ENCODE measurements around the gene ERP44.

The ERP44 gene

DNA sequence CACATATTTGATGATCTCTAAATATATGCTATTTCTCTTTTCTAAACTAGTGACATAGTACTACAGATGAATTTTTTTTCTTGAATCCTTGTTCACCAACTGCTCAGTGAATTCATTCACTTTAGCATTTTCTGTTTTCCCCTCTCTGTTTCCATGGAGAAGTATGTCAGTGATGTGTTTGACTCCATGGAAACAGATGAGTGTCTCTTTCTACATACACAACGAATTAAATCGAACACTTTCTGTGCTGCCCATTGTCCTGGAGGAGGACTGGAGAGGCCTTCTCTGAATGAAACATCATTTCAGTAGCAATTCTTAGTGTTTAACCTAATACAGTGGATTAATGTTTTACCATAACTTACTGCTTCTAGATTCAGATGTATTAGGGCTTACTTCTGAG is 9.8 kb upstream of the ERP44 start:
- H2AFZ ChIP-seq: no peak overlapping the region
- no peak overlapping the region for H3K4me3 ChIP-seq (ENCODE audit: low read depth, low read length)
- H3K9me3 ChIP-seq (ENCODE audit: control insufficient read depth, low read length): no peaks in the 10 kb centered on the region
- H3K27ac ChIP-seq: no peak overlapping the region
- H3K36me3 ChIP-seq (ENCODE audit: control insufficient read depth, insufficient read depth, low read length): no peaks in the 10 kb centered on the region
- no peak overlapping the region for H3K4me2 ChIP-seq (ENCODE audit: low read length)
- H3K9ac ChIP-seq: no peak overlapping the region
- H3K4me1 ChIP-seq: no peaks in the 10 kb centered on the region
- TF ChIP-seq, protein P1, sequence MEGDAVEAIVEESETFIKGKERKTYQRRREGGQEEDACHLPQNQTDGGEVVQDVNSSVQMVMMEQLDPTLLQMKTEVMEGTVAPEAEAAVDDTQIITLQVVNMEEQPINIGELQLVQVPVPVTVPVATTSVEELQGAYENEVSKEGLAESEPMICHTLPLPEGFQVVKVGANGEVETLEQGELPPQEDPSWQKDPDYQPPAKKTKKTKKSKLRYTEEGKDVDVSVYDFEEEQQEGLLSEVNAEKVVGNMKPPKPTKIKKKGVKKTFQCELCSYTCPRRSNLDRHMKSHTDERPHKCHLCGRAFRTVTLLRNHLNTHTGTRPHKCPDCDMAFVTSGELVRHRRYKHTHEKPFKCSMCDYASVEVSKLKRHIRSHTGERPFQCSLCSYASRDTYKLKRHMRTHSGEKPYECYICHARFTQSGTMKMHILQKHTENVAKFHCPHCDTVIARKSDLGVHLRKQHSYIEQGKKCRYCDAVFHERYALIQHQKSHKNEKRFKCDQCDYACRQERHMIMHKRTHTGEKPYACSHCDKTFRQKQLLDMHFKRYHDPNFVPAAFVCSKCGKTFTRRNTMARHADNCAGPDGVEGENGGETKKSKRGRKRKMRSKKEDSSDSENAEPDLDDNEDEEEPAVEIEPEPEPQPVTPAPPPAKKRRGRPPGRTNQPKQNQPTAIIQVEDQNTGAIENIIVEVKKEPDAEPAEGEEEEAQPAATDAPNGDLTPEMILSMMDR (IDR thresholded peaks at IDR 0.05): no peak
- no peaks in the 10 kb centered on the region for H3K27me3 ChIP-seq (ENCODE audit: control insufficient read depth, insufficient read depth, low read length)
- no peaks in the 10 kb centered on the region for H3K79me2 ChIP-seq

DNA sequence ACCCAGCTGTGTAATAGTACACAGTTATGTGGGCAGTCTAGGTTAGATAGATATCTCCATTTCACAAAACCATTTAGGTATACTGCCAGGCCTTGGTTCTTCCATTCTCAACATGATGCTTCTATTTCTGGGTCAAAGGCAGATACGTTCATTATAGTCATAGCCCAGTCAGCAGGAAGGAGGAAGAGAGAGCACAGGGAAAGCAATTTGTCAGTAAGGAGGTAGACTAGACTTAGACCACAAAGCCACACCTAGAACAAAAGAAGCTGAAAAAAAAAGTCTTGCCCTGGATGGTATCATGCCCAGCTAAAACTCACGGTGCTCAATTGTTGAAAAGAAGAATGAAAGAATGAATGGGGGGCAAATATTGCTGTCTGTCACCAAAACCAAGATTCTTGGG is 7.8 kb upstream of the ERP44 start:
- no peak overlapping the region for H3K27ac ChIP-seq

DNA sequence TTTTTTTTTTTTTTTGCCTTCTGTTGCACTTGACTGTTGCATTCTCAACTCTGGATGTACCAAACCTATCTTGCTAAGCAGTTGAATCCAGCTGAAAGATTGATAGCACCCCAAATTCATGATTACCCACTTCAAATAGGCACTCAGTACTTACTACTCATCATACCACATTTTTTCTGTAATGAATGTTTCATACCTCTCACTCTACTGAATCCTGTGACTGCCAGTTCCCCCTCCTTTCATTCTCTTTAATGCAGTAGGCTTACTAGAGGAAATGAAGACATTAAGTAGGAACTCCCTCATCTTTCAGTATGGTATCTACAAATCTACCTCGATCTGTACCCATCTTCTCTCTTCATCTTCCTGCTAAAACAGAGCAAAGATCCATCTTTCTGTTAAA is 7.1 kb upstream of the ERP44 start:
- Histone ChIP-seq H3K36me3 (ENCODE audit: control insufficient read depth, insufficient read depth, low read length) (no peaks in the 10 kb centered on the region), H3K9ac (no peak overlapping the region), H3K27me3 (ENCODE audit: control insufficient read depth, insufficient read depth, low read length) (no peaks in the 10 kb centered on the region), H3K4me2 (ENCODE audit: low read length) (no peak overlapping the region), H3K4me1 (no peaks in the 10 kb centered on the region), H2AFZ (no peak overlapping the region), H3K27ac (no peak overlapping the region), H3K4me3 (ENCODE audit: low read depth, low read length) (no peak overlapping the region), H3K79me2 (no peaks in the 10 kb centered on the region), H3K9me3 (ENCODE audit: control insufficient read depth, low read length) (no peaks in the 10 kb centered on the region)
- TF ChIP-seq, protein P1 (IDR thresholded peaks at IDR 0.05): no peak

More for the DNA sequence above, 7.8 kb upstream of the ERP44 start:
- no peaks in the 10 kb centered on the region for H3K27me3 ChIP-seq (ENCODE audit: control insufficient read depth, insufficient read depth, low read length)
- TF ChIP-seq, protein P1 (IDR thresholded peaks at IDR 0.05): no peak
- no peak overlapping the region for H3K4me3 ChIP-seq (ENCODE audit: low read depth, low read length)
- no peaks in the 10 kb centered on the region for H3K79me2 ChIP-seq
- H3K36me3 ChIP-seq (ENCODE audit: control insufficient read depth, insufficient read depth, low read length): no peaks in the 10 kb centered on the region
- no peak overlapping the region for H3K4me2 ChIP-seq (ENCODE audit: low read length)
- no peak overlapping the region for H3K9ac ChIP-seq
- no peaks in the 10 kb centered on the region for H3K4me1 ChIP-seq
- H2AFZ ChIP-seq: no peak overlapping the region
- no peaks in the 10 kb centered on the region for H3K9me3 ChIP-seq (ENCODE audit: control insufficient read depth, low read length)

DNA sequence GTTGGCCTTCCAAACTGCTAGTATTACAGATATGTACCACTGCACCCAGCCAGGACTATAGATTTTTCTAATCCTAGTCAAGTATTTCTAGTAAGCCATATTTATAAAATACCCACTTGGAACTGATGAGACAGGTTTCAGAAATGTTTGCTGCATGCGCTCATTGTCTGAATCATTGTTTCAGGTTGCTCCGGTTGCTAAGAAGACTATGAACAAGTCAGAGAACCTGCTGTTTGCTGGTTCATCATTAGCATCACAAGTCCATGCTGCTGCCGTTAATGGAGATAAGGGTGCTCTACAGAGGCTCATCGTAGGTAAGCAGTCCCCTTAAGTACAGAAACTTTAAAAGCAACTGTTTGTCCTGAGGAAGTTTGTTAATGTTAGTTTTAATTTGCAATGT is 5.5 kb upstream of the ERP44 start:
- H3K27me3 ChIP-seq (ENCODE audit: control insufficient read depth, insufficient read depth, low read length): no peaks in the 10 kb centered on the region
- H3K4me1 ChIP-seq: no peaks in the 10 kb centered on the region
- H3K36me3 ChIP-seq (ENCODE audit: control insufficient read depth, insufficient read depth, low read length): no peaks in the 10 kb centered on the region
- no peak overlapping the region for H3K27ac ChIP-seq
- no peak overlapping the region for H3K4me2 ChIP-seq (ENCODE audit: low read length)
- H2AFZ ChIP-seq: no peak overlapping the region
- H3K9ac ChIP-seq: no peak overlapping the region
- H3K79me2 ChIP-seq: no peaks in the 10 kb centered on the region
- H3K4me3 ChIP-seq (ENCODE audit: low read depth, low read length): no peak overlapping the region
- H3K9me3 ChIP-seq (ENCODE audit: control insufficient read depth, low read length): no peaks in the 10 kb centered on the region
- TF ChIP-seq, protein P1 (IDR thresholded peaks at IDR 0.05): no peak

DNA sequence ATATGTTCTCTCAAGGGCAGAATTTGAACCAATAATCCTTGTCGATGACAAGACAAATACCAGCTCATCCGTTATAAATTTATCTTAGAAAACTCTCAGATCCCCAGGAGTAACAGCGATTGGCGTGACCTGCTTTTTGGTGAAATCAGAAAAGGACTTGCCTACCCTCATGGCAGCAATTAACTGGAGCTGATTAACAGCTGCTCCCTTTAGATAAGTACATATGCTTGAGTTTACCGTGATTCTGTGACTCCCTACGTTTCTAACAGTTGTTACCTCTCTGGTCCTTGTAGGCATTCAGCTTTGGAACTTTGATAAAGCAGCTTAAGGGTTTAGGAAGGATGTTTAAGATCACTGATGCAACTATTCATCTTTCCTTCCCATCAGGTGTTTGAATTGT is 2.8 kb upstream of the ERP44 start:
- H3K9me3 ChIP-seq (ENCODE audit: control insufficient read depth, low read length): no peaks in the 10 kb centered on the region
- TF ChIP-seq, protein P1 (IDR thresholded peaks at IDR 0.05): no peak
- H3K27me3 ChIP-seq (ENCODE audit: control insufficient read depth, insufficient read depth, low read length): no peaks in the 10 kb centered on the region
- no peaks in the 10 kb centered on the region for H3K4me1 ChIP-seq
- H3K4me3 ChIP-seq (ENCODE audit: low read depth, low read length): no peak overlapping the region
- no peak overlapping the region for H3K9ac ChIP-seq
- no peak overlapping the region for H3K27ac ChIP-seq
- H2AFZ ChIP-seq: no peak overlapping the region
- H3K4me2 ChIP-seq (ENCODE audit: low read length): no peak overlapping the region
- H3K36me3 ChIP-seq (ENCODE audit: control insufficient read depth, insufficient read depth, low read length): no peaks in the 10 kb centered on the region
- no peaks in the 10 kb centered on the region for H3K79me2 ChIP-seq
